Measurements from ENCODE around the gene PLA2G4C.

PLA2G4C gene

DNA sequence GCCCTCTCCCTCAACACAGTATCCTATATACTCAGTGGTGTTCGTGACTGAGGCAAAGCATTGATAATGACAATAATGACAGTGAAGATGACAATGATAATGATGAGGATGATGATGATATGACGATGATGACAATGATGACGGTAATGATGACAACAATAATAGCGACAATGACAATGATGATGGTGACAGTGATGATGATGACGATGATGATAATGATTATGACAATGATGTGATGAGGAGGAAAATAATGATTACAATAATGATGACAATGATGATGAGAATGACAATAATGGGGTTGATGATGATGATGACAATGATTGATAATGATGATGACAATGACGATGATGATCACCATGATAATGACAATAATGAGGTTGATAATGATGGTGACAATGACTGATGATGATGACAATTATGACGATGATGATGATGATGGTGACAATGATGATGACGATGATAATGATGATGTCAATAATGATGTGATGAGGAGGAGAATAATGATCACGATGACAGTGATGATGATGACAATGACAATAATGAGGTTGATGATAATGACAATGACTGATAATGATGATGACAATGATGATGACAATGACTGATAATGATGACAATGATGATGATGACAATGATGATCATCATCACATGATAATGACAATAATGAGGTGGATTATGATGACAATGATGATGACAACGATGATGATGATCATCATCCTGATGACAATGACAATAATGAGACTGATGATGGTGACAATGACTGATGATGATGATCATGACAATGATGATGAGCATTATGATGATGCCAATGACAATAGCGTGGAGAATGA lies 99.5 kb downstream of the PLA2G4C start:
- no peak overlapping the region for H3K4me3 ChIP-seq (ENCODE audit: low read length)
- TF ChIP-seq CTCF (conservative IDR thresholded peaks at IDR 0.05; ENCODE audit: low read depth, low read length) = no peak
- DNase-seq (ENCODE audit: low read depth) = no peak

DNA sequence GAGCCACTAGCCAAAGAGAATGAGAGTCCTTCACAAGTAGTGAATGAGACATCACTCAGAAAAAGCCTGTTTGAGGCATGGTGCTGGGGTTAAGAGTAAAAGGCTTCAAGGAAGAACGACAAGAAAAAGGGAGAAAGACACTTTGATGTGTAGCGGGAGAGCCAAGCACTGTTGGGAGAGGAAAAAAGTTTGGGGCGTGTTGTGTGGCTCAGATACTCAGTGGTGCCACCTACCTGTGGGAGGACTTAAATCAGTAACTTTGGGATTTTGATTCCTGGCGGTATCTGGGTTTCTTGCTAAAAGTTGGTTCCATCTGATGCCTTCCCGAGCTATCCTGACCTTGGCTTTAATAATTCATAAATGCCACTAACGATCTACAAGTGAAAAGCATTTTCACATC lies 103.9 kb downstream of the PLA2G4C start:
- no peak for DNase-seq (ENCODE audit: low read depth)
- H3K4me3 ChIP-seq (ENCODE audit: low read length) = no peak overlapping the region
- no peak for TF ChIP-seq CTCF (conservative IDR thresholded peaks at IDR 0.05; ENCODE audit: low read depth, low read length)

- H3K4me3 ChIP-seq (ENCODE audit: low read length) = no peak overlapping the region
- no peak for DNase-seq (ENCODE audit: low read depth)
- no peak for TF ChIP-seq CTCF (conservative IDR thresholded peaks at IDR 0.05; ENCODE audit: low read depth, low read length)
These were observed 106.4 kb downstream of the PLA2G4C start for GRCh38 chr19:48004236-48004635.

DNA sequence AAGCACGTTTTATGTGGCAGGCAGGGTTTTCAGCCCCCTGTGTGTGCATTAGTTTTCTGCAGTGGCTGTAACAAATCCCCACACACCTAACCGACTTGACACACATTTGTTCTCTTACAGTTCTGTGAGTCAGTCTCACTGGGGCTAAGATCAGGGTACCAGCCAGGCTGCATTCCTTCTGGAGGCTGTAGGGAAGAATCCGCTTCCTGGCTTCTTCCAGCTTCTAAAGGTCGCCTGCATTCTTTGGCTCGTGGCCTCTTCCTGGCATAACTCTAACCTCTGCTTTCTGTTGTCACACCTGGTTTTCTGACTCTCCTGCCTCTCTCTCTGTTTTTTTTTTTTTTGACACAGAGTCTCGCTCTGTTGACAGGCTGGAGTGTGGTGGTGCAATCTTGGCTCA lies 109.8 kb downstream of the PLA2G4C start:
- H3K4me3 ChIP-seq (ENCODE audit: low read length) = no peak overlapping the region
- no peak for TF ChIP-seq CTCF (conservative IDR thresholded peaks at IDR 0.05; ENCODE audit: low read depth, low read length)
- DNase-seq (ENCODE audit: low read depth) = no peak

- no peak overlapping the region for H3K4me3 ChIP-seq (ENCODE audit: low read length)
- TF ChIP-seq CTCF (conservative IDR thresholded peaks at IDR 0.05; ENCODE audit: low read depth, low read length) = no peak
- no peak for DNase-seq (ENCODE audit: low read depth)
These were observed 111.8 kb downstream of the PLA2G4C start for GRCh38 chr19:47998800-47999199.

Data from retinal pigment epithelial cell (primary cell).